Suprapubic skin (tissue), 4 donors: ENCODE data around the gene CNOT6L. TPM values are rescaled to one million over a fixed set of nuclear protein-coding genes. Genes with fewer than 3 reads are reported as not detected.

Experiments used
- DNase-seq, 2 donors: peaks; one replicate each; pipeline ENCODE4 v3.0.0-alpha.2; 2019; ENCODE audit warnings: low spot score in 2 of 2
- H3K27ac ChIP-seq: fragments of 200-600 bp; sonication (generic); one replicate; pipeline ENCODE4 v1.5.1; 2019
- H3K27me3 ChIP-seq: fragments of 200-600 bp; sonication (generic); one replicate; pipeline ENCODE4 v1.5.1; 2019
- H3K36me3 ChIP-seq: fragments of 200-600 bp; sonication (generic); one replicate; pipeline ENCODE4 v1.5.1; 2019
- H3K4me1 ChIP-seq: fragments of 200-600 bp; sonication (generic); one replicate; pipeline ENCODE4 v1.5.1; 2019
- H3K4me3 ChIP-seq: fragments of 200-600 bp; sonication (generic); one replicate; pipeline ENCODE4 v1.5.1; 2019; ENCODE audit warnings: mild to moderate bottlenecking
- H3K9me3 ChIP-seq: fragments of 200-600 bp; sonication (generic); one replicate; pipeline ENCODE4 v1.5.1; 2019
- CTCF ChIP-seq, 2 donors: fragments of 200-600 bp in 1 of 2; fragments of 450-650 bp in 1 of 2; sonication (generic) in 1 of 2; IDR thresholded peaks; one replicate each; pipeline ENCODE4 v1.5.1; 2016 to 2019; ENCODE audit warnings: antibody characterized with exemption in 2 of 2, mild to moderate bottlenecking in 1 of 2, moderate library complexity in 1 of 2
- EP300 ChIP-seq: sonication (generic); formaldehyde crosslinking; IDR thresholded peaks from one replicate; pipeline ENCODE4 v1.6.1; 2017; ENCODE audit warnings: antibody characterized with exemption
- POLR2A ChIP-seq, 2 donors: fragments of 450-650 bp; IDR thresholded peaks; one replicate each; pipeline ENCODE4 v1.6.1; 2017; ENCODE audit warnings: antibody characterized with exemption in 2 of 2, mild to moderate bottlenecking in 2 of 2, moderate library complexity in 2 of 2
- POLR2AphosphoS5 ChIP-seq, 3 donors: sonication (generic); formaldehyde crosslinking; IDR thresholded peaks; one replicate each; pipeline ENCODE4 v1.6.1; 2017; ENCODE audit warnings: antibody characterized with exemption in 3 of 3
- WGBS: methylation state at CpG from one replicate; pipeline ENCODE4 v1.1.5; 2018; 5-methylcytosine and 5-hydroxymethylcytosine counted together
- total RNA-seq, 4 donors: library from RNA; depleted of rRNA; stranded (reverse); fragments of >200 nt; gene quantifications; one replicate each; pipeline ENCODE4 v1.1.0, GENCODE V29; 2016

Gene CNOT6L
- total RNA-seq, 4 donors from 2014 or later, result 21.3 to 45.8 (median 39.6) TPM

- Histone ChIP-seq H3K4me1 (no peaks in the 10 kb centered on the region), H3K27ac (no peak overlapping the region), H3K4me3 (no peak overlapping the region), H3K9me3 (no peaks in the 10 kb centered on the region), H3K27me3 (no peaks in the 10 kb centered on the region), H3K36me3 (peaks cover 35% of the 10 kb centered on the region)
- WGBS, result 96% methylated on average over 2 of the region's 2 CpGs
- TF ChIP-seq POLR2AphosphoS5 (IDR thresholded peaks at IDR 0.05) (no peak), CTCF (IDR thresholded peaks at IDR 0.05) (no peak), POLR2A (IDR thresholded peaks at IDR 0.05) (no peak), EP300 (no peak)
- DNase-seq, result no peak
Measured at GRCh38 chr4:77751764-77752163, 67.4 kb downstream of the CNOT6L start.

- H3K36me3 ChIP-seq, result peaks cover 12% of the 10 kb centered on the region
- DNase-seq, result no peak
- H3K9me3 ChIP-seq, result no peaks in the 10 kb centered on the region
- H3K4me3 ChIP-seq, result no peak overlapping the region
- 95% methylated on average over 2 of the region's 2 CpGs for WGBS
- TF ChIP-seq POLR2AphosphoS5 (IDR thresholded peaks at IDR 0.05) (no peak), EP300 (no peak), CTCF (IDR thresholded peaks at IDR 0.05) (no peak), POLR2A (IDR thresholded peaks at IDR 0.05) (no peak)
- no peak overlapping the region for H3K27ac ChIP-seq
- H3K27me3 ChIP-seq, result no peaks in the 10 kb centered on the region
- H3K4me1 ChIP-seq, result peaks cover 9% of the 10 kb centered on the region
Measured at GRCh38 chr4:77745792-77746191, 73.4 kb downstream of the CNOT6L start.

- Histone ChIP-seq H3K36me3 (peaks cover 16% of the 10 kb centered on the region), H3K27ac (no peak overlapping the region), H3K27me3 (no peaks in the 10 kb centered on the region), H3K4me1 (peaks cover 9% of the 10 kb centered on the region), H3K9me3 (no peaks in the 10 kb centered on the region), H3K4me3 (no peak overlapping the region)
- WGBS, result 55% methylated on average over 2 of the region's 2 CpGs
- TF ChIP-seq POLR2A (IDR thresholded peaks at IDR 0.05), result no peak
- TF ChIP-seq EP300, result no peak
- TF ChIP-seq CTCF (IDR thresholded peaks at IDR 0.05), result no peak
- TF ChIP-seq POLR2AphosphoS5 (IDR thresholded peaks at IDR 0.05), result no peak
- no peak for DNase-seq
Measured at GRCh38 chr4:77742054-77742453, 77.1 kb downstream of the CNOT6L start.

GRCh38 chr4:77740480-77740879, 78.7 kb downstream of the CNOT6L start:
- no peak for DNase-seq
- no peaks in the 10 kb centered on the region for H3K27me3 ChIP-seq
- TF ChIP-seq CTCF (IDR thresholded peaks at IDR 0.05) (no peak), POLR2A (IDR thresholded peaks at IDR 0.05) (no peak), EP300 (no peak), POLR2AphosphoS5 (IDR thresholded peaks at IDR 0.05) (no peak)
- H3K36me3 ChIP-seq, result peaks cover 14% of the 10 kb centered on the region
- no peak overlapping the region for H3K27ac ChIP-seq
- H3K9me3 ChIP-seq, result no peaks in the 10 kb centered on the region
- H3K4me3 ChIP-seq, result no peak overlapping the region
- H3K4me1 ChIP-seq, result peaks cover 9% of the 10 kb centered on the region
- WGBS, result 96% methylated on average over 4 of the region's 4 CpGs

GRCh38 chr4:77734928-77735327, 84.2 kb downstream of the CNOT6L start:
- Histone ChIP-seq H3K4me1 (no peaks in the 10 kb centered on the region), H3K36me3 (peaks cover 29% of the 10 kb centered on the region), H3K9me3 (no peaks in the 10 kb centered on the region), H3K27ac (no peak overlapping the region), H3K27me3 (no peaks in the 10 kb centered on the region), H3K4me3 (no peak overlapping the region)
- TF ChIP-seq EP300, result no peak
- TF ChIP-seq POLR2A (IDR thresholded peaks at IDR 0.05), result no peak
- no peak for TF ChIP-seq POLR2AphosphoS5 (IDR thresholded peaks at IDR 0.05)
- no peak for TF ChIP-seq CTCF (IDR thresholded peaks at IDR 0.05)
- WGBS, result 79% methylated on average over 4 of the region's 4 CpGs
- DNase-seq, result no peak
